Measurements from ENCODE around the gene RAD51C.
"Not testable (repeated sequence)": the region's sequence is repeated elsewhere in the genome, so short reads cannot be mapped to it uniquely, and the experiment has no call there.

RAD51C gene

DNA sequence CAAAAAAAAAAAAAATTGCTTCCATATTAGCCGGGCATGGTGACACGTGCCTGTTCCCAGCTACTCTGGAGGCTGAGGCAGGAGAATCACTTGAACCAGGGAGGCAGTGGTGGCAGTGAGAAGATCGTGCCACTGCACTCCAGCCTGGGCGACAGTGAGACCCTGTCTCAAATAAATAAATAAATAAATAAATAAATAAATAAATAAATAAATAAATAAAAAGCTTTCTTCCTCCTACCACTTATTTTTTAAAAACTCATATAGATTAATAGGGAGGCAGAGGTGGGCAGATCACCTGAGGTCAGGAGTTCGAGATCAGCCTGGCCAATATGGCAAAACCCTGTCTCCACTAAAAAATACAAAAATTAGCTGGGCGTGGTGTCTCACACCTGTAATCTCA is 7.9 kb upstream of the RAD51C start:
- not testable (repeated sequence) for DNase-seq (ENCODE audit: low read depth)

GRCh38 chr17:58686980-58687379 is 5.4 kb upstream of the RAD51C start:
- no peak for DNase-seq (ENCODE audit: low read depth)

DNA sequence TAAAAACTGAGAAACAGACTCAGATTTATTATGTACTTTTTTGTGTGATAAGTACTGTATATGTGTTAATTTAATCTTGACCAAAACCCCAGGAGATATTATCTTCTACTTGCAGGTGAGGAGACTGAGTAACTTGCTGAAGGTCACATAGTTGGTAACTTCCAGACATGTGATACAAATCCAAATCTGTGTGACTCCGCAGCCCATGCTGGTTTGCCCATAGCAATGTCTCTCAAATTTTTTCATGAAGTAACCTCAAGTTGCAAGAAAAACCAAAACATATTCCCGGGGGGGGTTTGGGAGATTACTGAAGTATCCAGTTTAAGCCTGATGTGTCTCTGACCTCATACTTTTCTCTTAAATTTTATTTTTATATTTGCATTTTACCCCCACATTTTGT is 3.9 kb upstream of the RAD51C start:
- no peak for DNase-seq (ENCODE audit: low read depth)

DNA sequence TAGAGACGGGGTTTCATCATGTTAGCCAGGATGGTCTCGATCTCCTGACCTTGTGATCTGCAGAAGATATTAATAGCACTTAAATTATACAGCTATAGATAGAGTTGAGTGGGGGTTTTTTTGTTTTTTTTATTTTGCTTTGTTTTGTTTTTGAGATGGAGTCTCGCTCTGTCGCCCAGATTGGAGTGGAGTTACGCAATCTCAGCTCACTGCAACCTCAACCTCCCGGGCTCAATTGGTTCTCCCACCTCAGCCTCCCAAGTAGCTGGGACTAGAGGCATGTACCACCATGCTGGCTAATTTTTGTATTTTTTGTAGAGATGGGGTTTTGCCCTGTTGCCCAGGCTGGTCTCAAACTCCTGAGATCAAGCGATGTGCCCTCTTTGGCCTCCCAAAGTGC is 2.4 kb upstream of the RAD51C start:
- not testable (repeated sequence) for DNase-seq (ENCODE audit: low read depth)

DNA sequence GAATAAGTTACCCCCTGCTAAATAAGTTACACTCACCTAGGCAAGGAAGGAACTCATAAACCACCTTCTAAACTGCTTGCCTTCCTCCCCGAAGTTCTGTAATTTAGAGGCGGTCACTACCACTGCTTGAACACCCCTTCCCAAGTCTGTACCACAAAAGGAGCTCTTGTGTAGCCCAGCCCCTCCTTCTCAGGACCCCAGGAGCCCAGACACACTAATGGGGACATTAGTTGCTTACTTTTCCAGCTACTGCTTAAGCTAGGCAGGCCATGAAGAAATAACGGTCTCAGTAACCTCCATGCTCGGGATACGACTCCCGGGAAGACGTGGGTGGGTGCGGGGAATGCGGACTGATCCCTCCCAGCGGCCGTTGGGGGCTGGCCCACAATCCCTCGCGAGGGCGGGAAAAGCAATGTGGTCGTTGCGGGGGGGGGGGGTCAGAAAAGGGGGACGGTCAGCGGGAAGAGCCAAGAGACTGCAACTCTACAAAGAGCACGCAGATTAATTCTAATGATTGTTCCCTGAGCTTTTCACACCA is 632 bp upstream of the RAD51C start, which contains the start of gene TEX14:
TSS of gene TEX14 (minus strand) at position 345 of the 538 bp plus-strand sequence. CDS start 40,044 bp downstream, outside the sequence.
- DNase-seq (ENCODE audit: low read depth), result no peak

- no peak for DNase-seq (ENCODE audit: low read depth)
Measured at GRCh38 chr17:58693208-58693607, 806 bp downstream of the RAD51C start.

DNA sequence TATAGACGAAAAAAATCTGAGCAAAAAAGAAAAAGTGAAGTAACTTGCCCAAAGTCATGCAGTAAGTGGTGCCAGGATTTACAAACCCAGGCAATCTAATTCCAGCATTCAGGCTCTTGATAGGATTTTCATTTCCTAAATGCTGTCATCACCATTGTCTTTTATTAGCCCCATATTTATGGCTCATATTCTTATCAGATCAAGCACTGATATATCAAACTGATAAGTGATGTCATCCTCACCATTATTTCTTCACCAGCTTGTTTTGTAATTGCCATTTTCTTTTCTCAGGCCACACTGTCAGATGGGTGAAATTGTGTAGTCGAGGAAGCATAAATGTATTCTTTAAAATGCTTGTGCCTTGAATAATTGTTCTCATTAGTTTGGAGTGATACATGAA is 1.3 kb downstream of the RAD51C start:
- DNase-seq (ENCODE audit: low read depth), result no peak

- DNase-seq (ENCODE audit: low read depth), result no peak
Measured at GRCh38 chr17:58694302-58694701, 1.9 kb downstream of the RAD51C start.

DNA sequence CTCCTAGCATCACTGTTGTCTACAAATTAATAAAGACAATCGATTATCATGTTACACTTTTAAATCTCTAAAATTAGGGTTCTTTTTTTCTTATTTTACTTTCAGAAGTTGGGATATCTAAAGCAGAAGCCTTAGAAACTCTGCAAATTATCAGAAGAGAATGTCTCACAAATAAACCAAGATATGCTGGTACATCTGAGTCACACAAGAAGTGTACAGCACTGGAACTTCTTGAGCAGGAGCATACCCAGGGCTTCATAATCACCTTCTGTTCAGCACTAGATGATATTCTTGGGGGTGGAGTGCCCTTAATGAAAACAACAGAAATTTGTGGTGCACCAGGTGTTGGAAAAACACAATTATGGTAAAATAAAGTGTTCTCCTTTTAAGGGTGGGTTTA is 2.4 kb downstream of the RAD51C start:
- no peak for DNase-seq (ENCODE audit: low read depth)

DNA sequence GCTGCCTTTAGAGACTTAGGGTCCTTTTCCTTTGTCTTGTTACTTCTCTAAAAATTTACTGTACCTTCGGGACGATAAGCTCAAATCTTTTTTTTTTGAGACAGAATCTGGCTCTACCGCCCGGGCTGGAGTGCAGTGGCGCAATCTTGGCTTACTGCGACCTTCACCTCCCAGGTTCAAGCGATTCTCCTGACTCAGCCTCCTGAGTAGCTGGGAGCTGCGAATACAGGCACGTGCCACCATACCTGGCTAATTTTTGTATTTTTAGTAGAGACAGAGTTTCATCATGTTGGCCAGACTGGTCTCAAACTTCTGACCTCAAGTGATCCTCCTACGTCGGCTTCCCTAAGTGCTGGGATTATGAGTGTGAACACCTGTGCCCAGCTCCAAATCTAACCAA is 7.4 kb downstream of the RAD51C start:
- no peak for DNase-seq (ENCODE audit: low read depth)

GRCh38 chr17:58702045-58702476 is 9.7 kb downstream of the RAD51C start:
- DNase-seq (ENCODE audit: low read depth), result no peak

DNA sequence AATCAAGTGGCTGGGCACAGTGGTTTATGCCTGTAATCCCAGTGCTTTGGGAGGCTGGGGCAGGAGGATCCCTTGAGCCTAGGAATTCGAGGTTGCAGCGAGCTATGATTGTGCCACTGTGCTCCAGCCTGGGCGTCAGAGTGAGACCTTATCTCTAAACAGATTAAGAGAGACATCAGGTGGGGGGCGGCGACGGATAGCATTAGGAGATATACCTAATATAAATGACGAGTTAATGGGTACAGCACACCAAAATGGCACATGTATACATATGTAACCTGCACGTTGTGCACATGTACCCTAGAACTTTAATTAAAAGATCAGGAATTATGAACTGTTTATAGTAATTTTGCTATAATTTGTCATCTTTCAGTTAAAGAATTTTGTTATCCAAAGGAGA is 10.3 kb downstream of the RAD51C start:
- no peak for DNase-seq (ENCODE audit: low read depth)

- no peak for DNase-seq (ENCODE audit: low read depth)
Measured at GRCh38 chr17:58703137-58703915, 10.9 kb downstream of the RAD51C start.

DNA sequence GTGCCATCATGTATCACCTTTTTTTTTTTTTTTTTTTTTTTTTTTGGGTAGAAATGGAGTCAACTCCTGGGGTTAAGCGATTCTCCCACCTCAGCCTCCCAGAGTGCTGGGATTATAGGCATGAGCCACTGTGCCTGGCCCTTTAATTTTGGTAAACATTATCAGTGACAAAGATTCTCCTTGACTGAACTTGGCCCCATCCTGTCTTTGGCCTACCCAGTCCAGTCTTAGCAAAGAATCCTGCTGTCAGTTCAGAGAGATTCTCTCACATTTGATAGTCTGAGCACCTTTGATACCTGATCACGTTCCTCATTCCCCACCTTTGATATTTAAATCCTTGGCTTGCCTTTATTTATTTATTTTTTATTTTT is 11.5 kb downstream of the RAD51C start:
- no peak for DNase-seq (ENCODE audit: low read depth)

DNA sequence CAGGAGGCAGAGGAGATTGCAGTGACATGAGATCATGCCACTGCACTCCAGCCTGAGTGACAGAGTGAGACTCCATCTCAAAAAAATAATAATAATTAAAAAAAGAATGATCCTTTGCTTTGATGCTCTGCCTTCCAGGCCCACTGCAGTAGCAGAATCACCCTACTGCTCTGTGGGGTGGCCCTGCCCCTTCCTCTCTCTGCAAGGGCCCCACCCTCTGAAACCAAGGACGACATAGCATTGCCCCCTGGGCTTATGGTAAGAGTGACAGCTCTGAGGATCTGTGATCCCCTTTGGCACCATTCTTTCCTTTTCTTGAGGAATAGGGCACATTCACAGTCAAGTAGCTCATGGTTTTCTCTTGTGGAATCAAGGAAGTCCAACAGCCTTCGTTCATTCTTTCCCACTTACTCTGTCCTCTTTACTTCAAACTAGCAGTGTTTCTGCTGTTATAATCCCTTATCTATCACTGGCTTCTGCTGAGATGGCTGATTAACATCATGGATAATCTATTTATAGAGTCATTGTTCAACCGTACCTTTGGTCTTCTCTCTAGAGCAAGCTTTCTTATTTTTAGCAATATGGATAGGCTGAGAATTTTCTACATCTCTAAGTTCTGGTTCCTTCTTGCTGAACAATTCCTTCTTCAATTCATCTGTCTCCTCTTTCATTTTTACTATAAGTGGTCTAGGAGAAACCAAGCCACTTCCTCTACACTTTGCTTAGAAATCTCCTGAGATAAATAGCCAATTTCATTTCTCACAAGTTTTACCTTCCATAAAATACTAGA is 14.1 kb downstream of the RAD51C start:
- no peak for DNase-seq (ENCODE audit: low read depth)

DNA sequence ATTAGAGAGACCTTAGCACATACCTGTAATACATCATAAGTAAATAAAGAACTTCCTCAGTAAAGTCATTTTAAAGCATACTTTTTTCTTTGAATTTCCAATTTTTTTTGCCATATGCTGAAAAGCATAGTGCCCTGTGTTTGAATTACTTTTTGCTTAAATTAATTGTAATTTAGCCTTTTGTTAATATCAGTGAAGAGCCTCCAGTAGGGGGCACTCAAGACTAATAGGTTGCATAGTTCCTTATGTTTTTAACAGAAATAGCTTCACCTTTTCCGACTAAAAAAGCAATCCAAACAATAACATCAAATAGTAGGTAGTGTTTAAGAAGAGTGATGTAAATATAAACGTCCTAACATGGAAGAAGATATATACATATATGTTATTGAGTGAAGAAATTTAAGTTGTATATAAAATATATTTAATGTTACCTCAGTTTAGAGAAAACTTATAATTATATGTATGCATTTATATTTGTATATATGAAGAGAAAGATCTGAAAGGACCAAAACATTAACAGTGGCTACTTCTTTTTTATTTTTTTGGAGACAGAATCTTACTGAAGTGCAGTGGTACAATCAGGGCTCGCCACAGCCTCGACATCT is 18.6 kb downstream of the RAD51C start:
- DNase-seq (ENCODE audit: low read depth), result no peak

DNA sequence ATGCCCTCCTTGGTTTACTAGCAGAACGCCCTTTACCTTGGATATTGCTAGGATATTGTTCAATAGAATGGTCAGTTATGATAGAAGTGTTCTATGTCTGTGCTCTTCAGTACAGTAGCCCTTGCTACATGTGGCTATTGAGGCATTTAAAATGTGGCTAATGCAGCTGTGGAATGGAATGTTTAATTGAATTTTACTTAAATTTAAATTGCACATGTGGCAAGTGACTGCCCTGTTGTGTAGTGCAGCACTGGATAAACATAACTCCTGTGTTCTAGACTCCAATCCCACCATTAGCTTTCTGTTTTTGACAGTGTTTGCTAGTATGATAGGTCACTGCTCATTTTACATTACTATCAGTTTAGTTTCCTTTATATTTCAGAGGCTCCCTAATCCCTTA is 29.9 kb downstream of the RAD51C start:
- no peak for DNase-seq (ENCODE audit: low read depth)

DNA sequence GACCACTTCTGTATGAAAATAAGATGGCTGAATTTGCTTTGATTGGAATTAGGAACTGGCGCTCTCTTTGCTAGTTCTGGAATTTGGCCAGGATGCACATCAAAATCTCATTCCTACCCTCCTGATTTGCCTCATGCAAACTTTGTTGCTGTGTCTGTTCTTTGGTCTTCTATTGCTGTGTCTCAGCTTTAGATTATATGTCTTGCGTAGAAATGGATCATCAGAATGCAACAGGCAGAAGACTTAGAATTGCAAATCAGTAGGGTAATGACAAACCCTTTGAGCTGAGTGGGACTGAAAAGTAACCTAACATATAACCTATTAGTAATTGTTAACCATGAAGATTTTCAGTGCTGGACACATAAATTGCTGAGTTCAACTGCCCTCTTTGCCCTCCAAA is 30.3 kb downstream of the RAD51C start:
- no peak for DNase-seq (ENCODE audit: low read depth)

- DNase-seq (ENCODE audit: low read depth), result no peak
Measured at GRCh38 chr17:58728798-58729197, 36.4 kb downstream of the RAD51C start.

- no peak for DNase-seq (ENCODE audit: low read depth)
Measured at GRCh38 chr17:58730937-58731336, 38.5 kb downstream of the RAD51C start.

DNA sequence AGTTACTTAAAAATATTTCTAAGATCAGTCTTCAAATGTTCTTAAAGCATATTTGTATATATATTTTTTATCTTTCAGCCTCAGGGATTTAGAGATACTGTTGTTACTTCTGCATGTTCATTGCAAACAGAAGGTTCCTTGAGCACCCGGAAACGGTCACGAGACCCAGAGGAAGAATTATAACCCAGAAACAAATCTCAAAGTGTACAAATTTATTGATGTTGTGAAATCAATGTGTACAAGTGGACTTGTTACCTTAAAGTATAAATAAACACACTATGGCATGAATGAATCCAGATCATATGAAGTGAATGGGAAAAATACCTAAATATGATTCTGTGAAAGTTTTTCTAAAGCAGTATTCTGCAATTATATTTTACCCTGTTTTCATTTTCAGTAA is 41.6 kb downstream of the RAD51C start:
- DNase-seq (ENCODE audit: low read depth), result no peak

DNA sequence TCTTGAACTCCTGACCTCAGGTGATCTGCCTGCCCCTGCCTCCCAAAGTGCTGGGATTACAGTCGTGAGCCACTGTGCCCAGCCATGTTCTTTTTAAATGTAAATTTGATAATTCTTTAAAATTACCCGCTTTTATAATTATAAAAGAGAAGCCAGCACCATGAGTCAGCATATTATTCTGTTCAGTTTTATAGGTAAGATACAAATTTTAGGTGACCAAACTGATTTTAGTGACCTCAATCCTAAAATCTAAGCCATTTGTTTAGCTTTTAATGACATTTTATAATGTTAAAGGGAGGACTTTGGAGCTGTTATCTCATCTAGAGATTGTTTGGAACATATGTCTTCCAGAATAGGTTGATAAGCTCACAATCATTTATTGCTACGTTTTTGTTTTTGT is 42.4 kb downstream of the RAD51C start:
- DNase-seq (ENCODE audit: low read depth), result no peak

DNA sequence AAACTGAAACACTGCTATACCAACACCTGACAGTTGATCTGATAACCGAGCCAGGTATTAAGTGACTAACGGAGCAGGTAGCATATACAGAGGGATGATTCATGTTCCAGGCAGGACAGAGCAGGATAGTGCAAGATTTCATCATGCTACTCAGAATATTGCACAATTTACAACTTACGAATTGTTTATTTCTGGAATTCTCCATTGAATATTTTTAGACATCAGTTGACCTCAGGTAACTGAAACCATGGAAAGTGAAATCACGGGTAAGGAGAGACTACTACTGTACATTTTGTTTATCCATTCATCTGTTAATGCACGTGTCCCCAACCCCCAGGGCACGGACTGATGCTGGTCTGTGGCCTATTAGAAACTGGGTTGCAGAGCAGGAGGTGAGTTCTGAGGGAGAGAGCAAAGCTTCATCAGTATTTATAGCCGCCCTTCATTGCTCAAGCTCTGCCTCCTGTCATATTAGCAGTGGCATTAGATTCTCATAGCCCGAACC is 48.8 kb downstream of the RAD51C start:
- no peak for DNase-seq (ENCODE audit: low read depth)
